Stromal cell of bone marrow (primary cell): ENCODE data around the gene GRIK4.
"Not testable (repeated sequence)": the region's sequence is repeated elsewhere in the genome, so short reads cannot be mapped to it uniquely, and the experiment has no call there.

Experiments used
- DNase-seq: peaks from one replicate; pipeline ENCODE4 v3.0.0-alpha.2; 2012; ENCODE audit warnings: low read depth

Gene GRIK4

GRCh38 chr11:120780239-120780638, 268.7 kb downstream of the GRIK4 start:
- DNase-seq: no peak

GRCh38 chr11:120781486-120782120, 270.1 kb downstream of the GRIK4 start:
- no peak for DNase-seq

GRCh38 chr11:120784566-120785251, 273.2 kb downstream of the GRIK4 start:
- DNase-seq: no peak

DNA sequence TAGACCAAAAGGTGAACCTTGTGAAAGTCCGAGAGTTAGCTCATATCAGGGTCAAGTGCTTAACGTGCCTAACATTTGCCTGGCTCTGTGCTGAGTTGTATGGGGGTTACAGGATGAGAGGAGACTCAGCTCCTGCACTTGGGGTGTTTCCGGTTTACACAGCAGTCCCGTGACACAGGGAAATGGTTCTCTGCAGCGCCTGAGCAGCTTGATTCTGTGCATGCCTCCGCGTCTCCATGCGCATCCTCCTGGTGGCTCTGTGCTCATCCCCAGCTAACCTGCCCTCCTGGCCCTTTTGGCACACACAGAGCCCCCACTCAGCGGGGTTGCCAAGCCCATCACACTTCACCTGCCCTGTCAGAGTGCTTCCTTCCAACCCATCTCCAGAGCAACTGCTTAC, 274.0 kb downstream of the GRIK4 start:
- DNase-seq: no peak

- DNase-seq: no peak
These were observed 274.7 kb downstream of the GRIK4 start for GRCh38 chr11:120786206-120786735.

DNA sequence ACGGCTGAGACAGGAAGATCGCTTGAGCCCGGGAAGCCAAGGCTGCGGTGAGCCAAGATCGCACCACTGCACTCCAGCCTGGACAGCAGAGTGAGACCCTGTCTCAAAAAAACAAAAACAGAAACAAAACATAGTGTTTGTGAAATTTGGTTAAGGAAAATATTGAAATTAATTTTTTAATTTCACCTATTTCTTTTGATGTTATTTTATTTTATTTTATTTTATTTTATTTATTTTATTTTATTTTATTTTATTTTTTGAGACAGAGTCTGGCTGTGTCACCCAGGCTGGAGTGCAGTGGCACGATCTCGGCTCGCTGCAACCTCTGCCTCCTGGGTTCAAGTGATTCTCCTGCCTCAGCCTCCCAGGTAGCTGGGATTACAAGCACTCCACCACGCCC, 275.7 kb downstream of the GRIK4 start:
- DNase-seq: not testable (repeated sequence)

GRCh38 chr11:120789391-120789790, 277.8 kb downstream of the GRIK4 start:
- no peak for DNase-seq

- no peak for DNase-seq
These were observed 280.8 kb downstream of the GRIK4 start for GRCh38 chr11:120792306-120792705.

DNA sequence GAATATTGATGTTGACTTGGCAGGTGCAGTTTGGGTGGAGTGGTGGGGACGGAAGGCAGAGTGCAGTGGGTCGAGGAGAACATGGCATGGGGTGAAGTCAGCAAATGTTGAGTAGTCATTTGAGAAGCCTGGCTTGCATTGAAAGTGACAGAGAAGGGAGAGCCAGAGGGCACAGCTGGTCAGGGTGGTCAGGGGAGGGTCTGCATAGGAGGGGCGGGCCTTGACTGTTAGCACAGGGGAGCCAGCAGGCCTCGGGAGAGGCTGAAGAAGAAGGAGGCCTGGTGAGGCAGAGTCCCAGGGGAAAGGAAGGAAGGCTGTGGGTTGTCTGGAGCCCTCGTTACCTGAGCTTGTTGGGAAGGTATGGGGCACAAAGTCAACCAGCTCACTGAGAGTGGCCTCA, 281.6 kb downstream of the GRIK4 start:
- DNase-seq: no peak

DNA sequence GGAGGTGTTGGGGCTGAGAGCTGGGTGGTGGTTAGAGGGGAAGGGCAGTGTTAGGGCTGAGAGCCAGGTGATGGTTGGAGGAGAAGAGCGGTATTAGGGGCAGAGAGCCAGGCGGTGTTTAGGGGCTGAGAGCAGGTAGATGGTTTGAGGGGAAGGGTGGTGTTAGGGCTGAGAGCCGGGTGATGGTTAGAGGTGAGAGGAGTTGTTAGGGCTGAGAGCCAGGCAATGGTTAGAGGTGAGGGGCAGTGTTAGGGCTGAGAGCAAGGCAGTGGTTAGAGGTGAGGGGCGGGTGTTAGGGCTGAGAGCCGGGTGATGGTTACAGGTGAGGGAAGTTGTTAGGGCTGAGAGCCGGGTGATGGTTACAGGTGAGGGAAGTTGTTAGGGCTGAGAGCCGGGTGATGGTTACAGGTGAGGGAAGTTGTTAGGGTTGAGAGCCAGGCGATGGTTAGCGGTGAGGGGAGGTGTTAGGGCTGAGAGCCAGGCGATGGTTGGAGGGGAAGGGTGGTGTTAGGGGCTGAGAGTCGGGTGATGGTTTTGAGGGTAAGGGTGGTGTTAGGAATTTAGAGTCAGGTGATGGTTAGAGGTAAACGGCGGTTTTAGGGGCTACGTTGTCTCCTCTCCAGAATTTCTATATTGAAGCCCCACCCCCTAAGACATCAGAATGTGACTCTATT, 282.4 kb downstream of the GRIK4 start:
- DNase-seq: no peak

- no peak for DNase-seq
These were observed 283.2 kb downstream of the GRIK4 start for GRCh38 chr11:120794748-120795147.

- no peak for DNase-seq
These were observed 283.6 kb downstream of the GRIK4 start for GRCh38 chr11:120795185-120795584.

GRCh38 chr11:120797143-120797542, 285.6 kb downstream of the GRIK4 start:
- no peak for DNase-seq

DNA sequence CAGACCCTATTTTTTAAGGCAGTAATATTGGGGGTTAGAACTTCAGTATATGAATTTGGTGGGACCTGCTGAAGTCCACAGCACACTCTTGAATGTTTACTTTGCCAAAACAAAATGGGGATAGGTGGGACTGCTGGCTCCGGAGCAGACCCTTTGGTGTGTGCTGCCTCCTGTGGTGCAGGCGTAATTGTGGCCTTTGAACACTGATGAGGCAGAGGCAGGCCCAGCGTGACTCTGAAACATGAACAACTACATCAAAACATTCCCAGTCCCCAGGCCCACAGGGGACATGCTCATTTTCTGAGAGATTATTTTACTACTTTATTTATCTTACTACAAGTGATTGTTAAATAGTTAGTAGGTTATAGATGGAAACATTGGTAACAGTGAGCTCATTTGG, 287.3 kb downstream of the GRIK4 start:
- no peak for DNase-seq

GRCh38 chr11:120800206-120800605, 288.7 kb downstream of the GRIK4 start:
- DNase-seq: no peak

DNA sequence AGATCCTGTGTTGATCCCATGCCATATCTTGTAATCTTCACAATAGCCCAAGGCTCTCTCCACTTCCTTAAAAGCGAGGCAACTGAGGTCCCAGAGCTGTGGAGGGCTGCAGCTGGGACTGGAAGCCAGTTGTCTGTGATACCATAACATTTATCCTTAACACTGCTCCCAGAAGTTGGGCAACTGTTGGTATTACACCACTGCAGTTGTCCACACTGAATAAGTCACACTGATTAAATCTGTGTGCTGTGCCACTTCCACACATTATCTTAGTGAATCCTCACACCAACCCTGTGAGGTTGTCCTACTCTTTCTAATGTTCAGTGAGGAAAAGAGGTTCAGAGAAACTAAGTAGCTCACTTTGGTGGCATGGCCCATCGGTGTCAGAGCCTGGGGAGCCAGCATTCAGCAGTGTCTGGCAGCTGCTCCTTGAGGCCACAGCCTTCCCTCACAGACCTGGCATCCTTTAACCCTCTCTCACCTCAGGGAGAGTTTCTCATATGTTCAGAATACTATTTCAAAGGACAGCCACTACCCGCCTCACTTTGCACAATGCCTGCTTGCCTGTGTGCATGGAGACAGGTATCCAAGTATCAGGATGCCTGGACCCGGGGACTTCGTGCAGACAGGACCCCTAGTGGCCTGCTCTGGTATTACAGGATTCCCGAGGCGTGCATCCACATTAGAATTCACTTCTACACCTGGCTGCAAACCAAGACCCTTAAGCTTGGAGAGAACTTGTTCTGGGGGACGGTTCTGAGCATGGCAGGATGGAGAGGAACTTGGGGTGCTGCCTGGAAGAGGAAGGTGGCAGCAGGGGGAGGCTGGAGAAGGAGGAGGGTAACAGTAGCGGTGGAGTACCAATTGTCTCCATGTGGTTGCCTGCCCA, 290.5 kb downstream of the GRIK4 start:
- peak; percentile 13 for DNase-seq

DNA sequence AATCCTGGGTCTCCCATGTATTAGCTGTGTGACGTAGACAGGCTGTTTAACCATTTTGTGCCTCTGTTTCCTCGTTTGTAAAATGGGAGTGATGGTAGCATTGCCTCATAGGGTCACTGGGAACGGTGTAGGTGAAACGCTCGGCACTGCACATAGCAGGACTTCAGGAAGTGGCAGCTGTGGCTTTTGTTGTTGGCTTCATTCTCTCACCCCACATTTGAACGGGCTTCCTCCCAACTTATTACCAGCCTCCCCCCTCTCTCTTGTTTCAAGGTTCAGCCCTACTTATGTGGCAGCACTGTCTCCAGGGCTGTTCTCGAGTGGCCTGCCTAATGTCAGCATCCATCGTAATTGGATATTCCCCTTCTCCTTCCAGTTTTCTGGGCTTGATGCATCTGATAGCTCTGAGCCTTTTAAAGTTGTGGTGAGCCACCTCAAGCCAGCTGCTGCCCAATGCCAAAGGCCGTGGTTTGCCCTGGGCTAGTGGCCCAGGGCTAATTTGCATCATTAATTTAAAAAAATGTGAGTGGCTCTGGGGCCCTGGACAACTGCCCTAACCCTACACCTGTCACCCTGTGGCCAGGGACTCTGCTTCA, 294.5 kb downstream of the GRIK4 start:
- DNase-seq: no peak

DNA sequence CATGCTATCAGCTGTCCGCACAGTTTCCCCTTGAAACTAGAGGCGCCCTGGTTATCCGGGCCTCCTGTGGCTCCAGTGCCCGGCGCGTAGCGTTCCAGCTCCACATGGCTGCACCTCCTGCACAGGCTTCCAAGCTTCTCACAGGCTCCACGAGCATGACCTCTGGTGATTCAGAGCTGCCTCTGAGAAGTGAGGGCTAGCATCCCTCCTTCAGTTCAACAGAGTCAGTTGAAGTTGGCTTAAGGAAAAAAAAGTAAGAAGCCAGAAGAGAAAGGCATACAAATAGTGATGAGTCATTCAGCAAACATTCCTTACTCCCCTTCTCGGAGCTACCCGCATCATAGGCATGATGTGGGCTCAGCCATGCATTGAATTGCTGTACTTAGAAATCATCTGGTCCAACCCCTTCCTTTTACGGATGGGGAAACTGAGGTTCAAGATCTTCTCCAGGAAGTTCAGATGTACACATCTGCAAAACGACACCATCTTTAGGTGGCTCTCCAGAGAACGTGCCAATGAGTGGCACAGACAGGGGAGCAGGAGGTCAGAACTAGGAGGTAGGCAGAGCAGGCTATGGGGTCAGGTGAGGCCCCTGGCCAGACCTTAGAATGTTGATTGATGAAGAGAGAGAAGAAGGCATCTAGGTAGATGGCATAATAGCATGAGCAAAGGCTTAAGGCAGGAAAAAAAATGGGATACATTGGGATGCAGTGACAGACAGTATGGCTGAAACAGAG, 296.0 kb downstream of the GRIK4 start:
- peak; percentile 67 for DNase-seq

- DNase-seq: no peak
These were observed 297.1 kb downstream of the GRIK4 start for GRCh38 chr11:120808616-120809050.

GRCh38 chr11:120810251-120810650, 298.7 kb downstream of the GRIK4 start:
- no peak for DNase-seq

GRCh38 chr11:120811199-120811598, 299.7 kb downstream of the GRIK4 start:
- no peak for DNase-seq
